Upper lobe of left lung (tissue), 4 donors: Measurements from ENCODE around the gene FAM120B.

ENCODE experiments used
- CTCF ChIP-seq, 6 experiments: fragments of 450-650 bp in 4 of 6; fragments of 200-600 bp in 2 of 6; sonication (generic) in 2 of 6; IDR thresholded peaks; one replicate each; pipeline ENCODE4 v1.5.1; 2016 to 2019; ENCODE audit warnings: antibody characterized with exemption in 6 of 6
- POLR2A ChIP-seq, 4 donors: fragments of 450-650 bp; IDR thresholded peaks; one replicate each; pipeline ENCODE4 v1.5.1; 2016 to 2017; ENCODE audit warnings: antibody characterized with exemption in 4 of 4, mild to moderate bottlenecking in 2 of 4

GRCh38 chr6:170435766-170436165 is 129.2 kb downstream of the FAM120B start:
- TF ChIP-seq POLR2A (IDR thresholded peaks at IDR 0.05): no peak
- TF ChIP-seq CTCF (IDR thresholded peaks at IDR 0.05): no peak
